ENCODE results near the gene TRMT61A. TPM values are rescaled to one million over a fixed set of nuclear protein-coding genes. Genes with fewer than 3 reads are reported as not detected.

Gene TRMT61A
- total RNA-seq, 1 donor from 2014 or later, result 12.5 TPM

DNA sequence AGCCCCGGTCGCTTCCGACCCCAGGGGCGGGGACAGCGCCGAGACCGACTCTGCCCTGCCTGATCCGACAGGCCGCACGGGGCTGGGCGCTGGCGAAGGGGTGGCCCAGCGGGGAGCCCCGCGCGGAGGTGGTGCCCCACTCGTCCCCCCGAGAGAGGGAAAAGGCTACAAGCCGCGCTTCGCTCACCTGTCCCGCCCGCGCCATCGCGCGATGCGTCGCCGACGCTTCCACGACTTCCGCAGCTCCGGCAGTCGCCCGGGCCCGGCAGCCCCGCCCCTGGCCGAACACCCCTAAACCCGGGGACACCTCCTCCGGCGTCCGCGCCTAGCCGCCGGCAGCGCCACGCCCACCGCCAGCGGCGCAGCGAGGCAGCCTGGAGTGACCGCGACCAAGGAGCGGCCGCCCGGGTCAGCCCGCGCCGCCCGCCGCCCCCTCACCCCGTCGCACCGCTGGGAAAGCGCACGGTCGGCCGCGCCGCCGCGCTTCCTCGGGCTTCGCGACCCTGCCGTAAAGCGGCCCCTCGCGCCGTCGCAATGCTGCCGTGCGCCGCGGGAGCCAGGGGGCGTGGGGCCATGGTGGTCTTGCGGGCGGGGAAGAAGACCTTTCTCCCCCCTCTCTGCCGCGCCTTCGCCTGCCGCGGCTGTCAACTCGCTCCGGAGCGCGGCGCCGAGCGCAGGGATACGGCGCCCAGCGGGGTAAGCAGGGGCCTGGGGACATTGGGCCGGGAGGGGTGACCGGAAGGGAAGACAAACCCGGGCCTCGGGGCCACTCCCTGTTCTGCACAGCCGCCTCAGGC, 33.6 kb downstream of the TRMT61A start, which contains the start of the genes BAG5 and COA8:
Gene BAG5 (minus strand): TSS at position 229 of the 797 bp plus-strand sequence. CDS start 1,493 bp downstream, outside the sequence.
Gene COA8 (plus strand): TSS at position 532 of the 797 bp plus-strand sequence. CDS start 42 bp downstream, at position 574.
- peak; percentile 90 for DNase-seq (ENCODE audit: low read depth, low spot score)
- Mint-ChIP-seq H3K36me3 (ENCODE audit: low read depth) (peaks cover 11% of the 10 kb centered on the region), H3K27me3 (ENCODE audit: low read depth) (no peaks in the 10 kb centered on the region), H3K9me3 (no peaks in the 10 kb centered on the region), H3K4me1 (peaks cover 45% of the 10 kb centered on the region), H3K4me3 (peak within 1 kb of the TSS; percentile 95), H3K27ac (ENCODE audit: unreplicated experiment) (peak within 1 kb of the TSS; percentile 95)
- TF ChIP-seq, protein P1, sequence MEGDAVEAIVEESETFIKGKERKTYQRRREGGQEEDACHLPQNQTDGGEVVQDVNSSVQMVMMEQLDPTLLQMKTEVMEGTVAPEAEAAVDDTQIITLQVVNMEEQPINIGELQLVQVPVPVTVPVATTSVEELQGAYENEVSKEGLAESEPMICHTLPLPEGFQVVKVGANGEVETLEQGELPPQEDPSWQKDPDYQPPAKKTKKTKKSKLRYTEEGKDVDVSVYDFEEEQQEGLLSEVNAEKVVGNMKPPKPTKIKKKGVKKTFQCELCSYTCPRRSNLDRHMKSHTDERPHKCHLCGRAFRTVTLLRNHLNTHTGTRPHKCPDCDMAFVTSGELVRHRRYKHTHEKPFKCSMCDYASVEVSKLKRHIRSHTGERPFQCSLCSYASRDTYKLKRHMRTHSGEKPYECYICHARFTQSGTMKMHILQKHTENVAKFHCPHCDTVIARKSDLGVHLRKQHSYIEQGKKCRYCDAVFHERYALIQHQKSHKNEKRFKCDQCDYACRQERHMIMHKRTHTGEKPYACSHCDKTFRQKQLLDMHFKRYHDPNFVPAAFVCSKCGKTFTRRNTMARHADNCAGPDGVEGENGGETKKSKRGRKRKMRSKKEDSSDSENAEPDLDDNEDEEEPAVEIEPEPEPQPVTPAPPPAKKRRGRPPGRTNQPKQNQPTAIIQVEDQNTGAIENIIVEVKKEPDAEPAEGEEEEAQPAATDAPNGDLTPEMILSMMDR (conservative IDR thresholded peaks at IDR 0.05), result no peak

DNA sequence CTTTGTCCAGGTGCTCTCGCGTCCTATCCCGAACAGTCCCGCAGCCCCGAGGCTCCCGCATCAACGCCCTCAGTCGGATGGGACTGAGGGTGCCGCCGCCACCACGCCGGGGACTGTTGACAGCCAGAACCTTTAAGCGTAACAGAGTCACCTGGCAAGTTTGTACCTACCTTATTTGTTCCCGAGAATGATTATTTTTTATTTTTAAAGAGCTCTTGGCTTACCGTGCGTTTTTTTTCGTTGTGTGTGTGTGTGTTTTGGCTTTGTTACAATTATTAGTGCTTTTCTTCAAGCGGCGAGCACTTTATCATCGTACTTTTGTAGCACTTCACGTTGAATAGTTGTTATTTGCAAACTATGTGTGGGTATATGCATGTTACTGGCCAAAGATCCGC, 34.2 kb downstream of the TRMT61A start:
- Mint-ChIP-seq H3K4me1 (peaks cover 47% of the 10 kb centered on the region), H3K9me3 (no peaks in the 10 kb centered on the region), H3K27ac (ENCODE audit: unreplicated experiment) (peak overlapping the region; percentile 72), H3K36me3 (ENCODE audit: low read depth) (peaks cover 11% of the 10 kb centered on the region), H3K27me3 (ENCODE audit: low read depth) (no peaks in the 10 kb centered on the region), H3K4me3 (peak overlapping the region; percentile 92)
- no peak for DNase-seq (ENCODE audit: low read depth, low spot score)
- TF ChIP-seq, protein P1 (conservative IDR thresholded peaks at IDR 0.05), result no peak

DNA sequence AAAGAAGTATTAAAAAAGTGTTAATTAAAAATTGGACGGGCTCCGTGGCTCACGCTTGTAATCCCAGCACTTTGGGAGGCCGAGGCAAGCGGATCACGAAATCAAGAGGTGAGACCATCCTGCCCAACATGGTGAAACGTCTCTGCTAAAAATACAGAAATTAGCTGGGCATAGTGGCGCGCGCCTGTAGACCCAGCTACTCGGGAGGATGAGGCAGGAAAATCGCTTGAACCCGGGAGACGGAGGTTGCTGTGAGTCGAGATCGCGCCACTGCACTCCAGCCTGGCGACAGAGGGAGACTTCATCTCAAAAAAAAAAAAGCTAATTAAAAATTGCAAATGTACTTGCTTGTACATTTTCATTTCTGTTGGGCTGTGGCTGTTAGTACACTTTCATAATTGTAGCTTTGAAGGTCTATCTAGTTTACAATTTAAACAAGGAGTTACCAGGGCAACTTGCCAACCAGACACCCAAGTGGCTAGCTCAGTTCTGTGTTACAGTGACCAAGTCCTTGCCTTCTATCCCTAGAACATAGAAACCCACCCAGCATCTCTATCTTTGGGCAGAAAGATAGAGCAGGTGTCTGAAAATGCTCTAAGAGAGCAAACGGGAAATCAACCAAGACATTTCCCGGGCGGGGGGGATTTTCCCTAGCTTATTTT, 35.0 kb downstream of the TRMT61A start:
- no peak overlapping the region for H3K27ac Mint-ChIP-seq (ENCODE audit: unreplicated experiment)
- peaks cover 7% of the 10 kb centered on the region for H3K36me3 Mint-ChIP-seq (ENCODE audit: low read depth)
- no peaks in the 10 kb centered on the region for H3K27me3 Mint-ChIP-seq (ENCODE audit: low read depth)
- H3K4me1 Mint-ChIP-seq, result peaks cover 45% of the 10 kb centered on the region
- H3K4me3 Mint-ChIP-seq, result peak overlapping the region; percentile 92
- TF ChIP-seq, protein P1 (conservative IDR thresholded peaks at IDR 0.05), result no peak
- no peaks in the 10 kb centered on the region for H3K9me3 Mint-ChIP-seq
- DNase-seq (ENCODE audit: low read depth, low spot score), result no peak

DNA sequence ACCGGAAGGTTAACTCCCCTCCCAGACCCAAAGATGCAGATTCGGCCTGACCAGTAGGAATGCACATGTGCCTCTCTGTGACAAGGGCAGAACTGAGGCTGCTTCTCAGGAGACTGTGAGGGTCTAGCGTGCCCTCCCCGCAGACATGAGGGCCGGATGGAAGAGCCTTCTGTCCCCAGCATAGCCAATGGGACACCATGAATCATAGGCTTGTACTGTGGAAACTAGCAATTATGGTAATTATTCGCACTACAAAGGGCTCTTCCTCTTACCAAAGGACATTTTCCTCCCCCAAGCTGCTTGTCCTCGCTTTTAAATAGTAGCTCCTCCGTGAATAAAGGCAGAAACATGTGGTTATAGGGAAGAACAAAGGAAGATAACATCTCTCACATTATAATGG, 40.0 kb downstream of the TRMT61A start:
- peak overlapping the region; percentile 53 for H3K4me3 Mint-ChIP-seq
- TF ChIP-seq, protein P1 (conservative IDR thresholded peaks at IDR 0.05), result no peak
- no peak for DNase-seq (ENCODE audit: low read depth, low spot score)
- peak overlapping the region; percentile 92 for H3K27ac Mint-ChIP-seq (ENCODE audit: unreplicated experiment)
- H3K36me3 Mint-ChIP-seq (ENCODE audit: low read depth), result peaks cover 2% of the 10 kb centered on the region
- no peaks in the 10 kb centered on the region for H3K27me3 Mint-ChIP-seq (ENCODE audit: low read depth)
- peaks cover 23% of the 10 kb centered on the region for H3K4me1 Mint-ChIP-seq
- no peaks in the 10 kb centered on the region for H3K9me3 Mint-ChIP-seq

DNA sequence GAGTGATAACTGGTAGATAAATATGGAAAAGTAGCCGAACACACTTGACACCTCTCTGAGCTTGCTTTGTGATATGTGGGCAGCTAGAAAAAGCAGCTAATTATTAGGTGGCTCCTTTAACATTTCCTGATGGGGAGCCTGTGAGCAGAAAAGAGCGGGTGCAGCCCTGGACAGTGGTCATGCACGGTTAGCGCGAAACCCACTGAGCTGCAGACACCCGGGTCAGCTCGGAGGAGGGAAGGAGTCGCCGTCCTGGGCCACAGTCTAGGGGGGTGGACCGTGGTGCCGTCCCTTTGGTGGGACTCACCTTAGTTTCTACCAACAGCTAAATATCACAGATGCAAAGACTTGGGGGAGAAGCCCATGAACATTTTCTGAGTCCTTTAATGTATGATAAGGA, 40.4 kb downstream of the TRMT61A start:
- H3K27ac Mint-ChIP-seq (ENCODE audit: unreplicated experiment), result peak overlapping the region; percentile 92
- H3K4me3 Mint-ChIP-seq, result peak overlapping the region; percentile 53
- no peak for DNase-seq (ENCODE audit: low read depth, low spot score)
- no peaks in the 10 kb centered on the region for H3K9me3 Mint-ChIP-seq
- peaks cover 23% of the 10 kb centered on the region for H3K4me1 Mint-ChIP-seq
- peaks cover 2% of the 10 kb centered on the region for H3K36me3 Mint-ChIP-seq (ENCODE audit: low read depth)
- TF ChIP-seq, protein P1 (conservative IDR thresholded peaks at IDR 0.05), result no peak
- no peaks in the 10 kb centered on the region for H3K27me3 Mint-ChIP-seq (ENCODE audit: low read depth)

All from neural crest cell (in vitro differentiated cells).